ENCODE results near the gene LDB2. TPM values are rescaled to one million over a fixed set of nuclear protein-coding genes. Genes with fewer than 3 reads are reported as not detected.
A peak's percentile ranks its signal among the peaks of the same experiment; 100 is the strongest.

The LDB2 gene
- total RNA-seq, 1 donor from 2014 or later = 4.9 TPM

- Histone ChIP-seq H2AFZ (ENCODE audit: low read depth, low read length) (no peak overlapping the region), H3K27me3 (ENCODE audit: insufficient read depth, low read length) (no peaks in the 10 kb centered on the region), H3K79me2 (ENCODE audit: insufficient read depth, low read length) (no peaks in the 10 kb centered on the region), H3K4me3 (ENCODE audit: insufficient read depth, low read depth, low read length) (no peak overlapping the region), H3K4me1 (ENCODE audit: insufficient read depth, low read length) (no peaks in the 10 kb centered on the region), H3K36me3 (ENCODE audit: insufficient read depth, low read length) (no peaks in the 10 kb centered on the region), H3K9ac (ENCODE audit: low read length) (no peak overlapping the region), H4K20me1 (ENCODE audit: insufficient read depth, low read length) (no peaks in the 10 kb centered on the region), H3K27ac (ENCODE audit: low read depth, low read length) (no peak overlapping the region), H3K4me2 (ENCODE audit: low read length) (no peak overlapping the region), H3K9me3 (ENCODE audit: insufficient read depth, low read depth, low read length) (no peaks in the 10 kb centered on the region)
- Mint-ChIP-seq H3K9me3 (ENCODE audit: unreplicated experiment) (no peaks in the 10 kb centered on the region), H3K36me3 (ENCODE audit: low read depth, unreplicated experiment) (no peaks in the 10 kb centered on the region), H3K27me3 (ENCODE audit: low read depth, unreplicated experiment) (no peaks in the 10 kb centered on the region), H3K27ac (ENCODE audit: unreplicated experiment) (no peak overlapping the region), H3K4me1 (ENCODE audit: low read depth, unreplicated experiment) (peaks cover 7% of the 10 kb centered on the region), H3K4me3 (ENCODE audit: unreplicated experiment) (no peak overlapping the region)
- no peak for DNase-seq (ENCODE audit: low read depth)
- FAIRE-seq = no peak
- TF ChIP-seq CTCF (IDR thresholded peaks at IDR 0.05; ENCODE audit: insufficient read depth, low read depth, low read length) (no peak), EZH2 (IDR thresholded peaks at IDR 0.05; ENCODE audit: insufficient read depth, low read length) (no peak)
Observed at GRCh38 chr4:16606691-16607090, 291.8 kb downstream of the LDB2 start.

GRCh38 chr4:16603178-16603577, 295.3 kb downstream of the LDB2 start:
- Mint-ChIP-seq H3K27ac (ENCODE audit: unreplicated experiment) (no peak overlapping the region), H3K9me3 (ENCODE audit: unreplicated experiment) (no peaks in the 10 kb centered on the region), H3K4me3 (ENCODE audit: unreplicated experiment) (no peak overlapping the region), H3K27me3 (ENCODE audit: low read depth, unreplicated experiment) (no peaks in the 10 kb centered on the region), H3K4me1 (ENCODE audit: low read depth, unreplicated experiment) (peaks cover 6% of the 10 kb centered on the region), H3K36me3 (ENCODE audit: low read depth, unreplicated experiment) (no peaks in the 10 kb centered on the region)
- Histone ChIP-seq H3K4me3 (ENCODE audit: insufficient read depth, low read depth, low read length) (no peak overlapping the region), H3K27ac (ENCODE audit: low read depth, low read length) (no peak overlapping the region), H3K9ac (ENCODE audit: low read length) (no peak overlapping the region), H4K20me1 (ENCODE audit: insufficient read depth, low read length) (no peaks in the 10 kb centered on the region), H3K4me2 (ENCODE audit: low read length) (no peak overlapping the region), H3K9me3 (ENCODE audit: insufficient read depth, low read depth, low read length) (no peaks in the 10 kb centered on the region), H3K36me3 (ENCODE audit: insufficient read depth, low read length) (no peaks in the 10 kb centered on the region), H2AFZ (ENCODE audit: low read depth, low read length) (no peak overlapping the region), H3K27me3 (ENCODE audit: insufficient read depth, low read length) (no peaks in the 10 kb centered on the region), H3K4me1 (ENCODE audit: insufficient read depth, low read length) (peaks cover 11% of the 10 kb centered on the region), H3K79me2 (ENCODE audit: insufficient read depth, low read length) (no peaks in the 10 kb centered on the region)
- no peak for DNase-seq (ENCODE audit: low read depth)
- no peak for FAIRE-seq
- TF ChIP-seq CTCF (IDR thresholded peaks at IDR 0.05; ENCODE audit: insufficient read depth, low read depth, low read length) (no peak), EZH2 (IDR thresholded peaks at IDR 0.05; ENCODE audit: insufficient read depth, low read length) (no peak)

GRCh38 chr4:16598597-16599206, 299.7 kb downstream of the LDB2 start:
- TF ChIP-seq CTCF (IDR thresholded peaks at IDR 0.05; ENCODE audit: insufficient read depth, low read depth, low read length) (no peak), EZH2 (IDR thresholded peaks at IDR 0.05; ENCODE audit: insufficient read depth, low read length) (no peak)
- H3K4me1 Mint-ChIP-seq (ENCODE audit: low read depth, unreplicated experiment) = peaks cover 8% of the 10 kb centered on the region
- H3K36me3 Mint-ChIP-seq (ENCODE audit: low read depth, unreplicated experiment) = no peaks in the 10 kb centered on the region
- no peaks in the 10 kb centered on the region for H4K20me1 ChIP-seq (ENCODE audit: insufficient read depth, low read length)
- no peak for DNase-seq (ENCODE audit: low read depth)
- H3K9me3 Mint-ChIP-seq (ENCODE audit: unreplicated experiment) = no peaks in the 10 kb centered on the region
- H3K79me2 ChIP-seq (ENCODE audit: insufficient read depth, low read length) = no peaks in the 10 kb centered on the region
- H3K4me3 ChIP-seq (ENCODE audit: insufficient read depth, low read depth, low read length) = no peak overlapping the region
- H3K27ac ChIP-seq (ENCODE audit: low read depth, low read length) = peak overlapping the region; percentile 88
- H3K9me3 ChIP-seq (ENCODE audit: insufficient read depth, low read depth, low read length) = no peaks in the 10 kb centered on the region
- H3K27ac Mint-ChIP-seq (ENCODE audit: unreplicated experiment) = peak overlapping the region; percentile 16
- H3K27me3 ChIP-seq (ENCODE audit: insufficient read depth, low read length) = no peaks in the 10 kb centered on the region
- H3K4me2 ChIP-seq (ENCODE audit: low read length) = peak overlapping the region; percentile 63
- H2AFZ ChIP-seq (ENCODE audit: low read depth, low read length) = no peak overlapping the region
- no peaks in the 10 kb centered on the region for H3K27me3 Mint-ChIP-seq (ENCODE audit: low read depth, unreplicated experiment)
- peak overlapping the region; percentile 48 for H3K9ac ChIP-seq (ENCODE audit: low read length)
- H3K4me3 Mint-ChIP-seq (ENCODE audit: unreplicated experiment) = no peak overlapping the region
- no peak for FAIRE-seq
- H3K36me3 ChIP-seq (ENCODE audit: insufficient read depth, low read length) = no peaks in the 10 kb centered on the region
- peaks cover 16% of the 10 kb centered on the region for H3K4me1 ChIP-seq (ENCODE audit: insufficient read depth, low read length)

All from astrocyte (in vitro differentiated cells and primary cell).